Activated naive CD8-positive, alpha-beta T cell treated with anti-CD3 and anti-CD28 coated beads, Interleukin-2, amount 50 U/mL, for 16 hours (primary cell): Measurements from ENCODE around the gene CTNNA3.

Experiments used
- DNase-seq: peaks from one replicate; pipeline ENCODE4 v3.0.0-alpha.2; 2020; ENCODE audit warnings: low read depth, low spot score

CTNNA3 gene

DNA sequence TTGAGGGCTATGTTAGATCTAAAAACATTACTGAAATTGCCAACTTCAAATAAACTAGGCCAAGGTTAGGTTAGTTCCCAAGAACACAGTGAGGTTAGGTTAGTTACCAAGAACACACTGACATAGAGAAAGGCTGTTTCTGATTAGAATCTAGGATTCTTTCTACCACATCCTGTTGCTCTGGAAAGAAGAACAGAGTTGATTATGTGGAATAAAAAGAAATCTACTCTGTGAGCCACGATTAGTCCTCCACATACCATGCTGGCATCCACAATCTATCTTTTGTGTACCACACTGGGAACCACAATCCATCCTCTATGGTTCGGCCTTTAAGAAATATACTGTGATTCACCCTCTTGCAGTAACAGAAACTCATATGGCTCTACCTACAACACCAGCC is 678.8 kb downstream of the CTNNA3 start:
- DNase-seq, result no peak

DNA sequence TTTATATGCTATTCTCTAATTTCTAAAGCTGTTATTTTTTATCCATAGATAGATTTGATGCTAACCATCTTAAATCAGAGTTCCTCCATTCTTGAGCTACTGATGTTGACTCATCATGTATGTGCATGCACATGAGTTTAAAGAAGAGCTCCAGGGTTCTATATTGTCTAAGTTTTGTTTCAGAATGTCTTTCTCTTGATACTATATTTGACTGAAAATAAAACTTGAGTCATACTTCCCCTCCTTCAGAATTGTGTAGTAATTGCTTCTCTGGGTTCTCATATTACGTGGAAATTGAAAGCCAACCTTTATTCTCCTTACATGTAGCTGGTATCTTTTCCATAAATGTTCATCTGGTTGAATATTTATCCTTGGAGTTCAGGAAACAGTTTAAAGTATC is 680.8 kb downstream of the CTNNA3 start:
- no peak for DNase-seq

DNA sequence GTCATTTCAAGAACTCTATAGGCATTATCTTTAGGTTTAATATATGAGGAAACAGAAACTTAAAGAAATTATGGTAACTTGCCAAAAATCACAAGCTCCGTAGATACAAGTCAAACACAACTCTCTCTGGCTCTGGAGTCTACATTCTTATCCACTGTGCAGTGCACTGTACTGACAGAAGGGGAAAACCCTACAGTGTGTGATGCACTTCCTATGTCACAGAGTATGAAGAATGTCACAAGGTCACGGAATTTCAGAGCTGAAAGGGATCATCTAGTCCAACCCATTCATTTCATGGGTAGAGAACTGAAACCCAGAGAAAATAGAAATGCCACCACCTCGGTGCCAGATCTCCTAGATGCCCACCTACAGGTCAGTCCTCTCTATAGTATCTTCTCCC is 684.0 kb downstream of the CTNNA3 start:
- no peak for DNase-seq

DNA sequence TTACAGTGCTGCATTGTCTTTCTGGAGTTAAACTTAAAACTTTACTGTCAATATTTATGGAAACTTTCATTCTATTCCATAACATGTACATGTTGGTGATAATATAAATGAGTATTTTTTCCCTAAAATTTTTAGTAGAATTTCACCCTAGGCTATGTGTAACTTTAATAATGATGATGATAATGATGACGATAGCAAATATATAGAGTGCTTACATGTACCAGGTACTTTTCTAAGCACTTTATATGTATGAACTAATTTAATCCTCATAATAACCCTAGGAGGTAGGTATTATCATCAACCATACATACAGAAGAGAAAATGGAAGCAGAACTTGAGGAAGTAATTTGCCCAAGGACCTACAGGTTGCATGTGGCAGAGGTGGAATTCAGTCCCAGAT is 684.5 kb downstream of the CTNNA3 start:
- DNase-seq, result no peak

DNA sequence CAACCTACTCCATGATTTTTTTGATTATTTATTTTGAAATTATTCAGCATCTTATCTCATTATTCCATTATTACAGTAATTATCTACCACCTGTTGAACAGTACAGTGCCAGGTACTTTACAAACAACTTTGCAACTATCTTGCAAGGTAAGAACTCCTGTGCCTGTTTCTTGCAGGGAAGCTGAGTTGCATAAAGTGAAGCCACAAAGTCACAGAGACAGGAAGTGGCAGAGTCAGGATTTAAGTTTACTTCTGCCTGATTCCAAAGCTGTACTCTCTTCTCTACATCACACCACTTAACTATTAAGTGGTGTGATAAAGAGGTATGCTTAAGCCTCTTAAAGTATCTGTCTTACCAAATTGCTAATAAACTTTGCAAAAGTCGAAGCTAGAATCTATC is 690.0 kb downstream of the CTNNA3 start:
- no peak for DNase-seq

DNA sequence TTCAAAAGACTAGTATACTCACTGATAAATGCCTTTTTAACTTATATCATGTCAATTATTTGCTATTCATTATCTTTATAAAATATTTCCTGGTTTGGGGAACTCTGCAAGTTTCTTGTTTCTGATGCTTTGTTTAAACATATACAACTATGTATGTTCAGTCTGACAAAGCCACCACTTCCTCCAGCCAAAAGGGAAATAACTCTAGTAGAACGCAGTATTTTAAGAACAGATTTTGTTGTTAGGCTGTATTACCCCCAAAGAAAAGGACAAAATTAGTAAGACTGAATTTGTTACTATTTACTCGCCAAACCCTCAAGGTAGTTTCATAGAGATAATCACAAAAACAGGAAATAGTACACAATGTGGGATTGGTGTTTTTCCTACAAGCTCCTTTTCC is 691.3 kb downstream of the CTNNA3 start:
- no peak for DNase-seq

DNA sequence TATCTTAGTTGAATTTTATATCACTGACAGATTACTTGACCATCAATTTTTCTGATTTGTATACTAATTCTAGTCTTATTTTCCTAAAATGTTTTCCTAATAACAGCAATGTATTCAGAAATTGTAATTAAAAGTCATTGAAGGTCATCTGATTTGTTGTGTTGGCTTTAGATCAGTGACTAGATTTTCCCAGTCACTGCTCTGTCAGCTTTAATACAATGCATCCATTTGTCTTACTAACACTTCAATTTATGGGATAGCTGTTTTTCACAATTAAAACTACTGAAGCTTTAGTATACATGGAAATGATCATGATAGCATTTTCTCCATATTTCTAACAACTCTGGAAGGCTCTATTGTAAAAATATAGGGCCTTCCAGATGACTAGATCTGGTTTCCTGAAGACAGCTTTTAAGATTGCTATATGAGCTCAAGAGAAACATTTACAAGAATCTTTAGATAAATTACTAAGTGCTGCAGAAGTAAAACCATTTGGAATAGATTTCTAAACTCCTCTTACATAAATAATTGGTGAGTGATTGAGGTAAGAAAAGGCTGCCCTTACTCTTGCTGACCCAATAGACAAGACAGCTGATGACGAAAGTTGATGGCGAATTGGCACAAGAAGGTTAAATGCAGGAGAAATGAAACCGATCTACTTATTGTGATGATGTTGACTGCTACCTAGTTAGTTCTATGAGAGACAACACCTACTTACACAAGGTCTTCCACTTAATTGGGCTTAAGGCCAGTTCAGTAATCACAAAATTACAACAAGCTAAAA is 696.0 kb downstream of the CTNNA3 start:
- no peak for DNase-seq

DNA sequence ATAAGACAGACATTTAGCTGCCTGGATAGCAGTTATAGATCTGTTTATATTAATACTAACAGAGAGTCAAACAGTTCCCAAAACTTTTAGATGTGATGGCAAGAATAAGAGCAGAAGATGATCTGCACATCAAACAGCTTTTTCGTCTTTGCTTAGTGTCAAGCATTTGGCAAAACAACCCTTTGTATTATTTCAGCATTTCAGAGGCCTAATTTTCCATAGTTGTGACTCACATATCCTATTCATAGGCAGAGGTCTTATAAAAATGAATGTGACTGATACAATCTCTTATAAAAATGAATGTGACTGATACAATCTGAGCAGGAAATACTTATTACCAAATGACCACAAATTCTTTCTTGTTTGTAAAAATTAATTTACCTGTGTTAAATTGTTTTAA is 699.0 kb downstream of the CTNNA3 start:
- DNase-seq, result no peak

DNA sequence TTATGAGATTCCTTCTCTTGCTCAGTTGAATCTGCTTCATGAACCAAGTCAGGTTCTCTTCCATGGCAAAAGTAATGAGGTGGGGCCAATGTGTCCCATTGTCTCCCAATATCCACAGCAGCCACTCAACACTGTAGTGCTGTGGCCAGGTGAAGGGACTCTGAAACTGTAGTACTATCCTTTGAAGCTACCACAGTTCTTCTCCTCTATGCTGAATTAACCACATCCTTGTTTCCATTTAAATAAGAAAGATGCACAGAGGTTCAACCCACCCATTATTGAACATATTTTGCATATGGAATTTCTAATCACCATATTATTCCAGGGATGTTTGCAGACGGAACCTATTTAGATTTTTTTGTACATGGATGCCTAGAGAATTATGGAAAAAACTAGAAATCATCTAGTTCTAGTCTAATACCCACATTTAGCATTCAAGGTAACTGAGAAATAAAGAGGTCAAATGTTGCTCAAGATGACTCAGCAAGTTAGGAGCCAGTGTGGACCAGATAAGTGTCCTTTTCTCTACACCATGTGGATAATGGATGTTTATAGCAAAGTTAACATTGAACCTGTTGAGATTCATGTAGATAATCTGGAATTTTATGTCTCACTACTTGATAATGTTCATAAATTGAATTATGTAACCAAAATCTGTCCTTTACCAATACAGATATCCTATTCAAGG is 705.7 kb downstream of the CTNNA3 start:
- no peak for DNase-seq

DNA sequence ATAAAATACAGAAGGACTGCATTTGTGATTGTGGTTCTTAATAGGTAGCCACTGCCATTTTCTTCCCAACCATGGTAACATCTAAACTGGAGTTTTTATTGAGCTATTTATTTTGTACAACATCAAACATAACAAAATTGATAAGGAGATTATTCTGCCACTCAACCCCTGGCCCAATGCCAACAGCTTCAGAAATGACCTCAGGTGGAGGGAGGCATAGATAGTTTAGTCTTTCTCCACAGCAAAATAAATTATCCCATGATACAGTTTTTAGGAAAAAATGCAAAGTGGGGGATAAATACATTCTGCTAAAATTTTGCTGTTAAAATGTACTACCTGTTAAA is 712.5 kb downstream of the CTNNA3 start:
- DNase-seq, result no peak

DNA sequence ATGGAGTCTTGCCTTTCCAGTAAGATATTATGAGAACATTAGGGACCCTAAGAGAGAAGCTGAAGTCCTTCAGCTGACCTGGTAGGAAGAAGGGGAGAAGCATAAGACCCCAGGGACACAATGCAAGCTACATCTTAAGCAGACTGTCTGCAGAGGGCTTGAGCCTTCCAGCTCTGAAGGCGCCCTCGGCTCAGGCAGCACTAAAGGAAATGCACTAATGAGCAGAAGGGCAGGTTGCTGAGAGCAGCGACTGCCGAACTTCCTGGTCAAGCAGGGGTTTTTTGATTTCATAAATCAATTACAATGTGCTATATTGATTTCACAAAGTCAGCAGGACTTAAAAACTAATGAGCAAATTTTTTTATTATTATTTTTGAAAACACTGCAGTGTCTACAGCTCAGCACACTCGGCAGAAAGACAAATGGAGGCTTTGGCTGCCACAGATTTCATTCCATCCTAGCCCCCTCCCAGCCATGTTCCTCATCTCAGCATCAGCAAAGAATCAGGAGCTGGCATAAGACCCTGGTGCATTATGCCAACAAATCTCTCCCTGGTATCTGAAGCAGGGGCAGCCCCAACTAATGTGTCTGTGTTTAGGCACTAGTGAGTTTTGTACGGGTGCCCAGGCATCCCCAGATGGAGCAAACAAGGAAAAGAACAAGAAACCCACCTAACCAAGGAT is 713.1 kb downstream of the CTNNA3 start:
- DNase-seq, result no peak

DNA sequence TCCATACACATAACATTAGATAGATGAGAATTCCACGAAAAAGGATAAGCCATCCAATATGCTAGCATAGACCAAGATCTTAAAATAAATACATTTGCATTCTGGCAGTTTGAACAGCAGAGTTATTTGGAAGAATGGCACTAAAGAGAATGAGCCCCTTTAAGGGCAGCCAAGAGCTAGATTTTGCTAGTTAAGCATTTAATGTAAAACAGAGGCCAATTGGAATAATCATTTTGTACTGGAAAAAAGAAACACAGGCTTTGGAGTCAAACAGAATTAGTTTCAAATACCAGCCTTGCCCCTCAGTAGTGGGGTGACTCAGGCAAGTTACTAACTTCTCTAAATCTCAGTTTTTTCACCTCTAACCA is 714.0 kb downstream of the CTNNA3 start:
- DNase-seq, result no peak

DNA sequence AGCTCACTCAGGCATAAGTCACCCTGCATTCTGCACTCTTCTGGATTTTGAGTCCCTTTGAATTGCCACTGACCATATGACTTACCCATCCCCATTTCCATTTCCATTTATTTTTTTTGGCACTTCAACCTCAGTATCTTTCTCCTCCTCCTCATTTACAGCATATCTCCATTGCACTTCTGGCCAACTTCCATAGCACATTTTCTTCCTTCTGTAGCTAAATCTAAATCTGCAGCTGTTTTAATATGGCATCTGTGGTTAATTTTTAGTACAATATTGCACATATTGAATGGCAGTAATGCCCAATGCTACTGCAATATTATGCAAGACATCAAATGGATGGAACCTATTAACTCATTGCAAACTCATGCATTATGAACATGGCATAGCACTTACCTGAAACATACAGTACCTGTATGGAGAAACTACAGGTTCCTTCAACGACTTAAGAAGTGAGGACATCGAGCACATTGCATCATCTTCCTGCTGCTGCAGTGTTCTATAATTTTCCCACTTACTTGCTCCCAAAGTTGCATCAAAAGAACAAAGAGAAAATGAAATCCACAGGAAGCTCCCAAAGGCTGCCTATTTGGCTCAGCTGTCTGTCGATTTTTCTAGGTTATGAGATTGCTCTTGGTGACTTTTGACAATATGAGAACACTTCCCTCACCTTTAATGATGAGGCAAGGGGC is 714.5 kb downstream of the CTNNA3 start:
- no peak for DNase-seq

DNA sequence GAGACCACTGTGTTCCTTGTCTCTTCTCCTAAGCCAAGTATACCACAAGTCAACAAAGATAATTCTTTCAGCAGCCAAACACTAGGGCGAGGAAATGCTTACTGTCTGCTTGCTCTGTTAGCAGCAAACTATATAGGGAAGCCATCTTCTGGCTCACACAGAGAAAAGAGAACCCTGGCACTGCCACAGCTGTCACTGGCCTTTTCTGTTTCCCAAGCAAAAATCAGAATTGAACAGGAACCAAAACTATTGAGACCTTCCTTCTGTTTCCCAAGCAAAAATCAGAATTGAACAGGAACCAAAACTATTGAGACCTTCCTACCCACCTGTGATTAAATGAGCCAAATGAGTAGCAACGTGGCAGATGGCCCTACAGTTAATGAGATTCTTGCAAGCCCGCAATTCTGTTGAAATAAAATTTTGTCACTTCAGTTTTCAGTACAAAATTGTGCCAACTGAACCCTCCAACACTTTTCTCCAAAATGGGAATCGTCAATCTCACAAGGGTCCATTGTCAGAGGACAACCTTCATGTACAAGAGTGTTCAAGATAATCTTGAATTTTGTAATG is 715.7 kb downstream of the CTNNA3 start:
- no peak for DNase-seq

DNA sequence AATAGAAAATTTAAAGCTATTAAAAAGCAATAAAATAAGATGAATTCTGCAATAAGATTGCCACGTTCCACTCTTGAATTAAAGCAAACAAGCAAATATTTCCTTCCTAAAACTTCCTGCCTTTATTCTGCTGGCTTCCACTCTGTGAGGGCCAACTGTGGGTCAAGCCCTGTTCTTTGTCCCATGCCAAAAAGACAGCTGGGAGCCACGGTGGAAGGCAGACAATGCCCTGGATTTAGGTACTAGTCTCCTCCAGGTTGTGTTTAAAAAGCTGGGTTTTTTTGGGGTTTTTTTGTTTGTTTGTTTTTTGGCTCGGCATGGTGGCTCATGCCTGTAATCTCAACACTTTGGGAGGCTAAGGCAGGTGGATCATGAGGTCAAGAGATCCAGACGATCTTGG is 731.0 kb downstream of the CTNNA3 start:
- DNase-seq, result no peak

DNA sequence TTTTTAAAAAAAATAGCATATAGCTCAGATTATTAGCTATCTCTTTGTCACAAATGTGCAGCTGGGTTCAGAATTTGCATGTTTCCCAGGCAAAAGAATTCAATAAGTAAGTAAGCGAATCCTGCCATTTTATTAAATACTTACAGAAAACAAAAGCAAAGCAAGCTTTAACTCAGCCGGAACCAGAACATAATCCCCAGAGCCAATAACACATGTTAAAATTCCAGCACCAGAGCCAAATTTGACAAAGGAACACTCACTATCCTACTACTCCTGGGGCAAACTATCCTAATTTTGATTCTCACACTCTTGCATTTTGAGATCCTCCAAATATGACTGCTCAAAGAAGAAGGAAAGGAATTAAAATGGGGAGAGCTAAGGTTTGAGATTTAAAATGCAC is 737.5 kb downstream of the CTNNA3 start:
- no peak for DNase-seq

DNA sequence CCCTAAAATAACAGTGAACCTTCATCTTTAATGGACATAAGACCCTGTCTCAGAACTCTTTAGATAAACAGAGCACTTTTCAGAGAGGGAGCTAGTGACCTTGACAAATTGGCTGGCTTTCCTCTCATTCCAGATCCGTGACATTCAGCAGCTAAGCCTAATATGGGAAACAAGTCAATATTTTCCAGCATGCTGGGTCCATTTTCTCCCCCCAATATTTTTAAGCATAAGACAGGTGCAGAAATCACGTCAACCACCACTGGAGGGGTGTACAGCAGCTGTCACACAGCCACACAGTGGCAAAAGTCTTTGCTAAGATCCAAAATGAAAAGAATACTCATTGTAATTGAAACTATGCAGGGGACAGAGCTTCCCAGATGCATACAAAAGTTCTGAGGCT is 744.1 kb downstream of the CTNNA3 start:
- DNase-seq, result no peak

DNA sequence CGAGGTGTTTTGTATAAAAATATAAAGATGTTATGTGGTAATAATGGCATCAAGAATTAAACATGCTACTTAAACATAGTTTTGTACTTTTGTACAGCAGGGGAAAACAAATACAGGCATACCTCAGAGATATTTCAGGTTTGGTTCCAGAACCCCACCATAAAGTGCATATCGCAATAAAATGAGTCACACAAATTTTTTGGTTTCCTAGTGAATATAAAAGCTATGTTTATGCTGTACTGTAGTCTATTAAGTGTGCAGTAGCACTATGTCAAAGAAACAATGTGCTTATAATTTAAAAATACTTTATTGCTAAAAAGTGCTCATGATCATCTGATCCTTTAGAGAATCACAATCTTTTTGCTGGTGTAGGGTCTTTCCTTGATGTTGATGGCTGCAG is 752.4 kb downstream of the CTNNA3 start:
- DNase-seq, result no peak

DNA sequence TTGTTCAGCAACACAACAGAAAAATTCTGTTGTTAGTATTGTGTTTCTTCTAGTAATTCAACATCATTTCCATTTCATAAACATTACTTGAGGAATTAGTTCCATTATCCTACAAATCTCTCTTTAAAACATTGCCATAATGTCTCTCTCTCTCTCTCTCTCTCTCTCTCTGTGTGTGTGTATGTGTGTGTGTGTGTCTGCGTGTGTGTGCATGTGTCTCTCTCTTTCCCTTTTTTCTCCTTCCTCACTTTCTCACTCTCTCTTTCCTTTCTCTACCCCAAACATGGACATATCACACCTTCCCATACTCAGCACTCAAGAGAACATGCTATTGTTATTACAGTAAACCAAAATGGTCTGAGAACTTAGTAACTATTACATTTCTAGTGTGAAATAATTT is 753.6 kb downstream of the CTNNA3 start:
- DNase-seq, result no peak

DNA sequence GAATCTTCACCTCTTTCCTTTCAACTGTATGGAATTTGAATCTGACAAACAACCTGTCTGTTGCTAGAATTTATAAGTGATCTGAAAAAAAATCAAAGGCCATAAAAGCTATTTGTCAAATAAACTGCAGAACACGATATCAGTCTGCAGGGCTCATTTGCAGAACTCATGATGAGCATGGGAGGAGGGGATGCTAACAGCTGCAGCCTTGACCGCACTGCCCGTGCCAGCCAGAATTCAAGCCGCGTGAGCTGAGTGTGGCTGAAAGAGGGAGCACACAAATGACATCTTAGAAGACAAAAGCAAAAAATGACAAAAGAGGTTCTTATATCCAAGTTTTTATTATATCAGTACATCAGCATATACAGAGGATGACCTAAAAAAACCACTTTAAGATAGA is 754.5 kb downstream of the CTNNA3 start:
- DNase-seq, result no peak

DNA sequence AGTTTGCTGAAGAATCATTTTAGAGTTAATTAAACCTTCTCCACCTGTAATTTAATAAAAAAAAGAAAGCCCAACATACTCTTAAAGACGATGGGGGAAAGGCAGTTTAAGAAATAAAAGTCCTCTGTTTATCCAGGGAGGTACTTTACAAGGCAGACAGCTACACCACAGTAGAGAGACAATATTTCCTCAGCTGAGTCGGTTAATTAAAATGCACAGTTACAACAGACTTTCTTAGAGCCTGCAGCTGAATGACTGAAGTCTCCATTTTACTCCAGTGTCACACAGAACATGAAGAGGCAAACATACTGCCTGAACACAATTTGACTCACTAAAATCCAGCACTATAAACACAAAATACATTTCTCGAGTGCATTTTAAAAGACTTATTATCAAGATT is 755.0 kb downstream of the CTNNA3 start:
- DNase-seq, result no peak

DNA sequence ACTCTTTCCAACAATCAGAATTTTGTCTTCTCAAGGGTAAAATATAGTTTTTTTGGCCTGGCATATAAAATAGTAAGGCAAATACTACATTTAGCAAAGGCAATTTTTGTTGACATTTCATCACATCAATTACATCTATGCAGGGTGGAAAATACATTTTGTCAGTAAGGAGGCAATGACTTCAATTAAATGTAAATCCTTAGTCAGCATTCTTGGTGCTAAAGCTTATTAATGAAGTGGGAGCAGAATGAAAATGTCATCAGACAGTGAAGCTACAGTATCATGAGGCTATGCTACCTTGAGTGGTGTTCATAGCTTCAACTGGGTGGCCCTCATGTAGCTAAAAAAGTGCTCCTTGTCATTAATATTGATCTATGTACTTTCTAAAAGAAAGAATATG is 761.3 kb downstream of the CTNNA3 start:
- DNase-seq, result no peak
